GM21515 (cell line): ENCODE results near the gene OR10K1.
"Not testable (repeated sequence)": the region's sequence is repeated elsewhere in the genome, so short reads cannot be mapped to it uniquely, and the experiment has no call there.

Source experiments
- ATAC-seq: cut with Tn5 transposase; IDR thresholded peaks from one replicate; pipeline ENCODE4 v1.9.1; 2021; ENCODE audit not compliant: unreplicated experiment

OR10K1 gene

GRCh38 chr1:158461534-158461933 lies at the start of gene OR10K1:
Gene OR10K1, plus strand, starts transcription at chr1:158461834. Its CDS starts 3,728 bp downstream, at chr1:158465562.
- ATAC-seq, result no peak

GRCh38 chr1:158414651-158415345 lies 46.8 kb upstream of the OR10K1 start:
- no peak for ATAC-seq

DNA sequence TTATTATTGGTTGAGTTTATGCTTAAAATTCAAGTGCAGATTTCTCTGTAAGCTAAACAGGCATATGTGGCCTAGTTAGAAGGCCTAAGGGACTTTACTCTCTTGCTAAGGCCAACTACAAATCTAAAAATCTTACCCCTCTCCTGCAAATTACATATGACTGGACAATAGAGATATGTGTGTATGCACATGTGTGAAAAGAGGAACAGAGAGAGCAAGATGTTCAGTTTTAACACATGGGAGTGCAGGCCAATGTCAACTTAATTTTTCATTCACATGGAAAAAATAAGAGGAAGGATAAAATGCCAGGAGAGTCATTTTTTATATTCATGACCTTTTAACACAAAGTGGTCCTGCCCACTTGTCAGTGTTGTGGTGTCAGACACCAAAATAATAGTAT lies 44.0 kb upstream of the OR10K1 start:
- ATAC-seq, result no peak

GRCh38 chr1:158422212-158422611 lies 39.4 kb upstream of the OR10K1 start:
- ATAC-seq, result no peak

DNA sequence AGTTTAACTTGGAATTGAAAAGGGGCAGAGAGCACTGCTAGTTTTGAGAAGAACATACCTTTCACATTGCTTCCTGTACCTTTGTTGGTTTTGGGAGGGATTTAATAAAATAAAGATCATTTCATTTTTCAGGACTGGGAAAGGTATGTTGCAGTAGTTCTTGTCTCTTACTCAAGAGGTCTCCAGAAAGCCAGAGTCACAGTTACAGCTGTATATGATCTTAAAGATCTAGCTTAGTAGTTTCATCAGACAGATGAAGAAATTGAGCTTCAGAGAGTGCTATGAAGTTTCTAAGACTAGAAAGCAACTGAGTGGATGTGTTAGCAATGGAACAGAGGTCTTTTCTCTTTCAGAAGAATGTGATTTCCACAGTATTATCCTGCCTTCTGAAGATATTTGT lies 36.6 kb upstream of the OR10K1 start:
- ATAC-seq, result no peak

- ATAC-seq, result no peak
Observed at GRCh38 chr1:158426137-158426536, 35.5 kb upstream of the OR10K1 start, which contains the start of gene OR10K2. Gene OR10K2, minus strand, starts transcription at chr1:158426237. Its CDS starts 5,371 bp downstream, at chr1:158420866.

GRCh38 chr1:158430163-158430562 lies 31.5 kb upstream of the OR10K1 start:
- not testable (repeated sequence) for ATAC-seq

GRCh38 chr1:158434741-158435140 lies 26.9 kb upstream of the OR10K1 start:
- ATAC-seq, result no peak

DNA sequence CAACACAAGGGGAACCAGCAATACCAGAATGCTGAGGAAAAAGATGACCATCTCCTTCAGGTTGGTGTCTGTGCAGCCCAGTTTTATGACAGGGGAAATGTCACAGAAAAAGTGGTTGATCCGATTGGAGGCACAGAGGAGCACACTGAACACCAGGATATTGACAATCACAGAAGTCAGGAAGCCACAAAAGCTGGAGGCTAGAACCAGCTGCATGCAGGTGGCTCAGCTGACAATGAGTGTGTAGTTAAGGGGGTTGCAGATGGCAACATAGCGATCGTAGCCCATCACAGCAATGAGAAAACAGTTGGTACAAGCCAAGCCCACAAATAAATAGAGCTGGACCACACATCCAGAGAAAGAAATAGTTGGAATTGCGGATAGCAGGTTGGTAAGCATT lies 16.3 kb upstream of the OR10K1 start:
- ATAC-seq, result no peak

DNA sequence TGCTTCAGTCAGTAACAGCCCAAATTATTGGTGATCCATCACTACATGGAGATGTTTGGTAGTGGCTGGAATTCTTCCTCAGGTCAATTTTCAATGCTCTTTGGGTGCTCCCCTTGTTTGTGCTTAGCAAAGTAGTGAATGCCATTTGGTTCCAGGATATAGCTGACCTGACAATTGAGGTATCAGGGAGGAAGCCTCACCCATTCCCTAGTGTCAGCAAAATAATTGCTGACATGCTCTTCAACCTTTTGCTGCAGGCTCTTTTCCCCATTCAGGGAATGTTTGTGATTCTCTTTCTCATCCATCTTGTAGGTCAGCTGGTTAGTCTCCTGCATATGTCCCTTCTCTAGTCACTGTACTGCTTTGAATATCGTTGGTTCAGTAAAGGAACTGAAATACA lies 7.1 kb upstream of the OR10K1 start:
- ATAC-seq, result no peak

GRCh38 chr1:158457246-158457645 lies 4.4 kb upstream of the OR10K1 start:
- ATAC-seq, result no peak

DNA sequence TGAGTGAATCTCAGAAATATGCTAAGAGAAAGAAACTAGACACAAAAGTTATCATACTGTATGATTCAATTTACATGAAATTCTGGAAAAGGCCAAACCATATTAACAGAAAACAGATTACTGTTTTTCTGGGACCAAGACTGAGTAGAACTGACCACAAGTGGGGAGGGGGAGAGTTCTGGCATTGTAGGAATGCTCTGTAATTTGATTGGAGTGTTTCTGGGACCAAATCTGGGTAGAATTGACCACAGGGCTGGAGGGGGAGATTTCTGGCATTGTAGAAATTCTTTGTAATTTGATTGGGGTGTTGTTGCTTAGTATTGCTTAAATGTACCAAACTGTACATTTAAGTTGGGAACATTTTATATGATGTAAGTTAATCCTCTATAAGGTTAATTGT lies 3.4 kb upstream of the OR10K1 start:
- no peak for ATAC-seq

GRCh38 chr1:158471920-158472319 lies 10.3 kb downstream of the OR10K1 start, which contains the start of gene OR10R2:
Gene OR10R2, plus strand, starts transcription at chr1:158472220. Its CDS starts 106 bp downstream, at chr1:158472326.
- ATAC-seq, result no peak

DNA sequence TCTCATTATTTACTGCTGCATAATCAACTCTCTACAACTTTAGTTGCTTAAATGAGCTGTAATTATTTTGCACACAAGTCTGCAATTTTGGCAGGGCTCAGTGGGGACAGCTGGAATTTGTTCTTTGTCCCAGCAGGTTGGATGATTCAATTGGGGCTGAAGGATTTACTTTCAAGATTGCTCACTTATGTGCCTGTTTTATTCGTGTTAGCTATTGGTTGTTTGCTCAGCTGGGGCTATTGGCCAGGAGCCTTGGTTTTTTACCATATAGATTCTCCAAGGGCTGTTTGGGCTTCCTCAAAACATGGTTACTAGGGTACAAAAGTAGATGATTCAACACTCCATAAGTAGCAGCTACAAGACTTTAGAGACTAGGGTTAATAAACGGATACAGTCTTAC lies 23.8 kb downstream of the OR10K1 start:
- ATAC-seq, result no peak

DNA sequence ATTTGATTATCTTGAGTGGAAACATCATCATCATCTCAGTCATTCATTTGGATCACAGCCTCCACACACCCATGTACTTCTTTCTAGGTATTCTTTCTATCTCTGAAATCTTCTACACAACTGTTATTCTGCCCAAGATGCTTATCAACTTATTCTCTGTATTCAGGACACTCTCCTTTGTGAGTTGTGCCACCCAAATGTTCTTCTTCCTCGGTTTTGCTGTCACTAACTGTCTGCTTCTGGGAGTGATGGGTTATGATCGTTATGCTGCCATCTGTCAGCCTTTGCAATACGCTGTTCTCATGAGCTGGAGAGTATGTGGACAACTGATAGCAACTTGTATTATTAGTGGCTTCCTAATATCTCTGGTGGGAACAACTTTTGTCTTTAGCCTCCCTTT lies 29.7 kb downstream of the OR10K1 start:
- ATAC-seq, result no peak

- no peak for ATAC-seq
Observed at GRCh38 chr1:158493054-158493453, 31.4 kb downstream of the OR10K1 start.

DNA sequence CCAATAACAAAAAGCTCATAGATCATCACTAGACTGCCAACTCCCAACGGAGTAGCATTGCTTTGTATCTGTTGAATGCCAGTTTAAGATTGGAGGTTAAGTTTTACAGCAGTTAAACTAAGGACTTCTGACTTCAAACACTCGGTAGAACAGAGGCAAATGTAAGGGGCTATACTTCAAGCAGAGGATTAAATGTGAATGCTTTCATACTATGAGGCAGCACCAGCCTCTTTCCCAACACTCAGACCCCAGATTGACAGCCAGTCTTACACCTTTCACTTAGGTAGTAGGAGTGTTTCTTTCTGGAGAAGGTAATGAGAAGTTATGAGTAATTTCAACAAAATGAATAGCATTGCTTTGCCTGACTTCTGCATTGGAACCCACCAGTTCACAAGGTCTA lies 33.2 kb downstream of the OR10K1 start:
- no peak for ATAC-seq

- no peak for ATAC-seq
Observed at GRCh38 chr1:158496374-158496773, 34.7 kb downstream of the OR10K1 start.

DNA sequence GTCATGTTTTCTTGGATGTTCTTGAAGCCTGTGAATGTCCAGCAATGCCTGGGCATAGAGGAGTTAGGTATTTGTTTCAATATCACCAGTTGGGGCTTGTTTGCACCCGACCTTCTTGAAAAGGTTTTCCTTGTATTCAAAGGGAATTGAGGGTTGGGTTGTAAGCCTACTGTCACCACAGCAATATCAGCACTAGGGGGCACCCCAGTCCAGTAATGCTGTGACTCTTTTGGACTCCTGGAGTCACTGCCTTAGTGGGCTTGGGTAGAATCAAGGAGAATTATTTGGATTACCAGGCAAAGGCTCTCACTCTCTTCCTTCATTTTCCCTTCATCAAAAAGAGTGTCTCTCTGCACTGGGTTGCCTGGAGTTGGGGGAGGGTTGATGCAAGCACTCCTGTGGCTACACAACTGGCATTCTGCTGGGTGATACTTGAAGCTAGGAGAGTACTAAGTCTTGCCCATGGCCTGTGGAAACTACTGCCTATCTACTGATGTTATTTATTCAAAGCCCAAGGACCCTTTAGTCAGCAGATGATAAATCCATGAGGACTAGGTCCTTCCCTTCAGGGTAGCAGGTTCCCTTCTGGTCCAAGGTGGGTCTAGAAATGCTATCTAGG lies 44.8 kb downstream of the OR10K1 start:
- no peak for ATAC-seq

DNA sequence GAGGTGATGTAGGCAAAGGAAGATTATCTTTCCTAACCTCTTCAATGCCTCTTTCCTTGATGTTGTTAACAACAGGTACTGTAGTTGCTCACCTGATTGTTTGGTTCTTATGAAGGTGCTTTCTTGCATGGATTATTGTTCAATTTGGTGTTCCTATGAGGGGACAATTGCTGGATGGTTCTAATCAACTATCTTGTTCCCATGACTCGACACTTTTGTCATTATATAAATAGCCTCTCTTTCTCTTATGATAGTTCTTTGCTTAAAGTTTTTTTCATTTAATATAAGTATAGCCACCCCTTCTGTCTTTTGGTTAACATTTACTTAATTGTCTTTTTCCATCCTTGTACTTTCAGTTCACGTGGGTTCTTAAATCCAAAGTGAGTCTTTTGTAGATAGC lies 45.9 kb downstream of the OR10K1 start:
- no peak for ATAC-seq

- ATAC-seq, result no peak
Observed at GRCh38 chr1:158509471-158510156, 48.0 kb downstream of the OR10K1 start.

DNA sequence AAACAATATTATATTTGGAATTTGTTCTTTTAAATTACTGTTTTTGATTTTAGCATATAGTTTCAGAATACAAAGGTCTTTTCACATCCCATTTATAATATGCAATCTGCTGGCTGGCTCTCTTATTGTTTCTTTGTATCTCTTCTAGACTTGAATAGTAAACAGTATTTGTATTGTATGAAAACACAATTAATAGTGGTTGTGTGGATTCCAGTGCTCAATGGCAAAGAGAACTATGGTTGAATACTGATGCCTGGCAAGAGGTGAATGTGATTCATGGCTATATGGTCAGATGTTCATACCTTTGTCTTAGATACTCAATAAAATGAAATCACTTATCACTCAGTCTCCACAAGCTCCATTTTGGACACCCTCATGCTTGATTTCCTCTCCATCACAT lies 55.3 kb downstream of the OR10K1 start:
- no peak for ATAC-seq
